Prostate gland (tissue), 2 donors: ENCODE results near the gene TMEM120A.

ENCODE experiments used
- POLR2A ChIP-seq: fragments of 450-650 bp; IDR thresholded peaks from one replicate; pipeline ENCODE4 v1.6.1; 2016; ENCODE audit warnings: antibody characterized with exemption, mild to moderate bottlenecking
- TF ChIP-seq, protein P1 (sequence below), 4 experiments: fragments of 200-600 bp in 2 of 4; fragments of 450-650 bp in 2 of 4; sonication (generic) in 2 of 4; IDR thresholded peaks; 1 replicate in 3 of 4; 2 replicates in 1 of 4; pipeline ENCODE4 v1.5.1; 2016 to 2019; ENCODE audit warnings: antibody characterized with exemption in 4 of 4, mild to moderate bottlenecking in 2 of 4, moderate library complexity in 2 of 4

- no peak for TF ChIP-seq POLR2A
- TF ChIP-seq, protein P1, sequence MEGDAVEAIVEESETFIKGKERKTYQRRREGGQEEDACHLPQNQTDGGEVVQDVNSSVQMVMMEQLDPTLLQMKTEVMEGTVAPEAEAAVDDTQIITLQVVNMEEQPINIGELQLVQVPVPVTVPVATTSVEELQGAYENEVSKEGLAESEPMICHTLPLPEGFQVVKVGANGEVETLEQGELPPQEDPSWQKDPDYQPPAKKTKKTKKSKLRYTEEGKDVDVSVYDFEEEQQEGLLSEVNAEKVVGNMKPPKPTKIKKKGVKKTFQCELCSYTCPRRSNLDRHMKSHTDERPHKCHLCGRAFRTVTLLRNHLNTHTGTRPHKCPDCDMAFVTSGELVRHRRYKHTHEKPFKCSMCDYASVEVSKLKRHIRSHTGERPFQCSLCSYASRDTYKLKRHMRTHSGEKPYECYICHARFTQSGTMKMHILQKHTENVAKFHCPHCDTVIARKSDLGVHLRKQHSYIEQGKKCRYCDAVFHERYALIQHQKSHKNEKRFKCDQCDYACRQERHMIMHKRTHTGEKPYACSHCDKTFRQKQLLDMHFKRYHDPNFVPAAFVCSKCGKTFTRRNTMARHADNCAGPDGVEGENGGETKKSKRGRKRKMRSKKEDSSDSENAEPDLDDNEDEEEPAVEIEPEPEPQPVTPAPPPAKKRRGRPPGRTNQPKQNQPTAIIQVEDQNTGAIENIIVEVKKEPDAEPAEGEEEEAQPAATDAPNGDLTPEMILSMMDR (IDR thresholded peaks at IDR 0.05): no peak
Measured at GRCh38 chr7:75991531-75992082, 2.8 kb downstream of the TMEM120A start.
